HG03135 (cell line): Measurements from ENCODE around the gene GARS1.
"Not testable (repeated sequence)": the region's sequence is repeated elsewhere in the genome, so short reads cannot be mapped to it uniquely, and the experiment has no call there.

Source experiments
- ATAC-seq: cut with Tn5 transposase; IDR thresholded peaks from one replicate; pipeline ENCODE4 v1.9.1; 2021; ENCODE audit warnings: mild to moderate bottlenecking, moderate library complexity; ENCODE audit not compliant: unreplicated experiment

Gene GARS1

DNA sequence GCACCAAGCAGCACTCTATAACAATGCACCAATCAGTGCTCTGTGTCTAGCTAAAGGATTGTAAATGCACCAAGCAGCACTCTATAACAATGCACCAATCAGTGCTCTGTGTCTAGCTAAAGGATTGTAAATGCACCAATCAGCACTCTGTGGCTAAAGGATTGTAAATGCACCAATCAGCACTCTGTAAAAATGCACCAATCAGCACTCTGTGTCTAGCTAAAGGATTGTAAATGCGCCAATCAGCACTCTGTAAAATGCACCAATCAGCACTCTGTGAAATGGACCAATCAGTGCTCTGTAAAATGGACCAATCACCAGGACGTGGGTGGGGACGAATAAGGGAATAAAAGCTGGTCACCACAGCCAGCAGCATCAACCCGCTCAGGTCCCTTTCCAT is 24.4 kb upstream of the GARS1 start:
- not testable (repeated sequence) for ATAC-seq

DNA sequence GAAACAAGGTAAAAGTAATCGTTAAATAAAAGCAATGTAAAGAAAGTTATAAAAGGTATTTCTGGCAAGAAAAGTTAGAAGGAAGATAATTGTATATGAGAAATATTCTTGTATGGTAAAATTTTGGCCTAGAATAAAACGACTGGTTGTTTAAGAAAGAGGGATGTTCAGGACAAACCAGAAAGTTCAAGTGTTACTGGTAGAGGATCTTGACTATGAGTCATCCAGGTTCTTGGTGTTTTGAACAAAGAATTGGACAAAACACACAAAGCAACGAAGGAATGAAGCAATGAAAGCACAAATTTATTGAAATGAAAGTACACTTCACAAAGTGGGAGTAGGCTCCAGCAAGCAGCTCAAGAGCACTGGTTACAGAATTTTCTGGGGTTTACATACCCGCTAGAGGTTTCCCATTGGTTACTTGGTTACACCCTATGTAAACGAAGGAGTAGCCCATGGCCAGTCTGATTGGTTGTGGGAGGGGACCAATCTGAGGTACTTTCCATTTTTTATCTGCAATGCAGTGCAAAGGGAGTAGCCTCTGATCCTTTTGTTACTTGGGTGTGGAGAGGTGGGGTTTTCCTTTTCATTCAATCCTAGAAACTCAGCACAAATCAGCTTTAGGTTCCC is 22.4 kb upstream of the GARS1 start:
- no peak for ATAC-seq

DNA sequence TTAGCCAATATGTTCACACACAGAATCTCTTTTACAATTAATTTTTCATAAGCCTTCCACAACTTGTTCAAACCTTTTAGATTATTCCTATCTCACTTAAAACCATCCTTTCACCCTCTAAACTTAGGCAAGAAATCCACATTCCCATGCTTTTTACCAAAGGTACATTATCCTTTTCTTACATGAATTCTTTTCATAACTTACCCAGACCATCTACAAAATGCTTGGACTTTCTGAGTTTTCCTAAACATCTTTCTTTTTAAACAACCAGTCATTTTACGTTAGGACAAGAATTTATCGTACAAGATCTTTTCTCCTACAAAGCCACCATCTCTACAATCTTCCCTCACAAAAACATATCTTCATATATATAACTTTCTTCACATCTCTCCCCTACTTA is 18.8 kb upstream of the GARS1 start:
- no peak for ATAC-seq

DNA sequence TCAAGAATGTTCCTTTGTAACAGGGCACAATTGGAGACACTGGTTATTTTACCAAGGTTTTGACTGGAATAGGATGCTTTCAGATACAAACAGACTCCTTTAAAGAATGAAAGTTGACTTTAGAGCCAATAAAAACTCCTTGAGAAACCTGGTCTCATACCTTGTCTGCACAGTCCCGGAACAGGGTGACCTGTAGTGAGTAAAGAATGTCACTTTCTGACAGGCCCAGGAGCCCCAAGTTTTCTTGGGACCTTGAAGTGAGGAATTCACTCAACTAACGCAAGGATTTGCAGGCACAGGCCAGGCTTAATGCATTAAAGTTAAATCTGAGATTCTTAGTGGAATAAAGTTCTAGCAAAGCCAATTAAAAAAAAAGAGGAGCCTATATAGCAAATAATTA is 11.5 kb upstream of the GARS1 start:
- no peak for ATAC-seq

DNA sequence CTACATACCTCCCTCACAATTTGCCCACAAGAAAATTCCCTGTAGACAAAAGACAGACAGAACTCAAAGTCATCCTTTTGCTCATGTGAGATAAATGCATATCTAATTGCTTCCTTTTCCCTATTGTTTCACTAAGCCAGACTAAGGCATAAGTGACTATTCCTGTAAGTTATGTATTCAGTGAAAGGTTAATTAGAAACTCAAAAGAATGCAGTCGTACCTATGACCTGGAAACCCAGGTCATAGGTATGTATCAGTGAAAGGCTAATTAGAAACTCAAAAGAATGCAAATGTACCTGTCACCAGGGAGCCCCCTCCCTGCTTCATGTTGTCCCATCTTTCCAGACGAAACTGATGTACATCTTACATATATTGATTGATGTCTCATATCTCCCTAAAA is 10.3 kb upstream of the GARS1 start:
- no peak for ATAC-seq

DNA sequence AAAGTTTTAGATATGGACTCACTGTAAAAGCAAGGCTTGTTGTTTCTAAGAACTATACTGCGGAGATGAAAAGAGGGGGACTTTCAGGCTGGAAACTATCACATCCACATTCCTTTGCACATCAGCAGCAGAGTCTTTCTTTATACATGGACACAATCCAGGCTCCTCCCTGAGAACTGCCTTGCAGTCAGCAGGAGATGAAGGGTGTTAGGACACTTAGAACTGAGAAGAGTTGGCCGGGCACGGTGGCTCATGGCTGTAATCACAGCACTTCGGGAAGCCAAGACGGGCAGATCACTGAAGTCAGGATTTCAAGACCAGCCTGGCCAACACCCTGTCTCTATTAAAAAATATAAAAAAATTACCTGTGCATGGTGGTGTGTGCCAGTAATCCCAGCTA is 9.7 kb upstream of the GARS1 start:
- ATAC-seq = no peak

DNA sequence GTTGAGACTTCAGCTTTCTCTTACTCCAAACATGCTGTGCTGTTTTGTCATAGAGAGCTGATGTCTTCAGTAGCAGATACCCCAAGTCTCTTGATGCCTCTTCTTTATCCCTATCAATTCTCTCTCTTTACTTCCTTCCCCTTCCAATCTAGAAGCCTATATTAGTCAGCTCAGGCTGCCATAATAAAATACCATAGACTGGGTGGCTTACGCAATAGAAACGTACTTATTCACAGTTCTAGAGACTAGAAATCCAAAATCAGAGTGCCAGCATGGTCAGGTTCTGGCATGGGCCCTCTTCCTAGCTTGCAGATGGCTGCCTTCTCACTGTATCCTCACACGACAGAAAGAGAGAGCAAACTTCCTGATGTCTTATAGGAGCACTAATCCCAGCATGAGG is 9.0 kb upstream of the GARS1 start:
- no peak for ATAC-seq

DNA sequence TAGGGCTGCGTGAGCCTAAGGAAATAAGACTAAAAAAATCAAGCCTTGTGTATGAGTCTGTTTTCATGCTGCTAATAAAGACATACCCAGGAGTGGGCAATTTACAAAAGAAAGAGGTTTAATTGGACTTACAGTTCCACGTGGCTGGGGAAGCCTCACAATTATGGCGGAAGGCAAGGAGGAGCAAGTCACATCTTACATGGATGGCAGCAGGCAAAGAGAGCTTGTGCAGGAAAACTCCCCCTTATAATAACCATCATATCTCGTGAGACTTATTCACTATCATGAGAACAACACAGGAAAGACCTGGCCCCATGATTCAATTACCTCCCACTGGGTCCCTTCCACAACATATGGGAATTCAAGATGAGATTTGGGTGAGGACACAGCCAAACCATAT is 7.1 kb upstream of the GARS1 start:
- not testable (repeated sequence) for ATAC-seq

DNA sequence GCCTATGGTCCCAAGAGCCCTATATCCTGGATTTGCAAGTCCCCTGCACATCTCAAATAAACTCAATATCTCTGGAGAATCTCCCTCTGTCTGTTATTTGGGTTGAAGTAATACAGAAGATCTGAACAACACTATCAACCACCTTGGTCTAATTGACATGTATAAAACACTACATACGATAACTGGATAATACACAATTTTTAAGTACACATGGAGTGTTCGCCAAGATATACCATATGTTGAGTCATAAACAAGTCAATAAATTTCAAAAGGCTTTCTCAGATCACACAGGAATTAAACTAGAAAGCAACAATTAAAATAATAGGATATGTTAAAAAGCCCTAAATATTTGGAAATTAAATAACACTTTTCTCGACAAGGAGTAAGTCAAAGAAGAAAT is 5.6 kb upstream of the GARS1 start:
- no peak for ATAC-seq

DNA sequence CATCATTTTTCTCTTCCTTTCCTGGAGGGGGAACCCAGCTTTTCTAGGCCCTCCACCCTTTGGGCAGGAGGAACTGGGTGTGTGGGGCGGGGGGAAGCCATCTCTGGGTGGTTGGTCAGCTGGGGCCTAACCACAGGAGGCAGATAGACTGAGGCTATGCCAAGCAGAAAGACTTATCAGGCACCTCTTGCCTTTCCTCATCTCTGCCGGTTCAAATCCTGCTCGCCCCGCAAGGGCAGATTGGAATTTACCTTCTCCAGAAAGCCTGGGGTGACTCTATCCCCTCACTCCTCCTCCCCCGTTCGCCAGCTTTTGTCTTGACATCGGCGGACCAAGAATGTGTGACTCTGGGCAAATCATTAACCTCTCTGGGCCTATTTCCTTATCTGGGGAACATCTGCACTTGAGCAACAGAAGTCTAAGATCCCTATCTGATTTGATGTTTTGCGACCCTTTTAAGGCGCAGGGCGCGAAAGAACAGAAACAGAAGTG is 584 bp upstream of the GARS1 start:
- peak; percentile 38 for ATAC-seq

DNA sequence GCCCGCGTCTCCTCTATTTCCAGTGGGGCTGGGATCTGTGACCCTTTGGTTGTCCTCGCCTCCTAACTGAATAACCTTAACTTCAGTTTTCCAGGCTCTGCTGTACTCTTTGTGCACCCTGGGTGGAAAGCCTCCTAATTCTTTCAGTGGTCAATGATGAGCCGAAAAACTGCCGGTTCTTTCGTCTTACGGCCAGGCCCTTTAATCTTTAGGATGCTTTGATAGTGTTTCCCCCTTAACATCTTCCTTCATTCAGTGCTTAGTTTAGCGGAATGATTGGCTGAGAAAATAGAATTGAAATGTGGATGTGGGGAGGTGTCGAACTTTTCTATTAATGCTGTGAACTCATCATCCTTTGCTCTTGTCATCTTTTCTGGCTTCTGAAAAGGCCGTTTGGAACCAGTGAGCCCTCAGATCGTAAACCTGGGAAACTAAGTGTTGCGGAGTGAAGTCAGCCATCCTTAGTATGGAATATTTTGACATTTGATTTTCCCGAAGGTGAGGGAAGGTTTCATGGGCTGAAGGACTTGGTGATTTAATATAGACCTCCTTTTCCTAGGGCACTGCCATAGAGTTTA is 847 bp downstream of the GARS1 start:
- ATAC-seq = no peak

DNA sequence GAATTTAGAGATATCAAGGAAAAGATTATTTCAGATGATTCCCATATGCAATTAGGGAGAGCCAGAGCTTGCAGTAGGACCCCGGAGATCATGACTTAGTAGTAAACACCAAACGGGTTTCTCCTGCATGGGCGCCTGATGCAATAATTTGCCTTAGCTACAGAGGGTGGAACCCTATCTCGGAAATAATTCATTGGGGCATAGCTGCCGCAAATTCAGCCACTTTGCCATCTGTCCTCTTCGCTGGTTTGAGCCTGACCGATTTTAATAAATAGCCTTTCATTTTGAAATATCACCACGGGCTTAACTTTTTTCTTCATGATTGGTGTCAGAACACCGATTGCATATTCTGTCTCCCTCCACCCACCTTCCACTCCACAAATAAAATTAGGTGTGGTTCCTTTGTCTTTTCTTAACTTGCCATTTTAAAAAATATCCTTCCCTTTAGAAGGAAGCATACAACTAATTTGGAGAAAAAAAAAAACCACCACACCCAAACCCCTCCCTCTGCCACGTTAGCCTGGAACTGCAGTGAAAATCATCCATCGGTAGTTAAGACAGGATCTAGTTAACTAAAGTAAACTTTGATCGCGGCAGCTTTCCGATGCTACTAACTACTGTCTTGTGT is 1.4 kb downstream of the GARS1 start:
- no peak for ATAC-seq

DNA sequence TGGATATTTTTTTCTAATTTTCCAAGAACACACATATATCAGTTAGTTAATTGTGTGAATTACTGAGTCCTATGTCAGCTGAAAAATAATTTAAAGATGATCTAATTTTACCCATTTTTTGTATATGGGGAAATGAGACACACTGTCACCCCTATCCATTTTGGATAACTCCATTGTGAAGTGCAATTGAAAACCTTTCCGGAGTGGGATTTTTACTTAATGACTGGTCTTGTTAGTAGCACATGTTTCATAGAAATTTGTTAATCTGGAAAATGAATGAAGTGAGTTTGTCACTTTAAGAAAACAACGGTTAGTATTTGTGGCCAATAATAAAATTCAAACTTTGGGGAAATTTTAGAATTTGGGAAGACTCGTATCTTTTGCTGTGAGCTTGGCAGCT is 2.0 kb downstream of the GARS1 start:
- ATAC-seq = no peak

DNA sequence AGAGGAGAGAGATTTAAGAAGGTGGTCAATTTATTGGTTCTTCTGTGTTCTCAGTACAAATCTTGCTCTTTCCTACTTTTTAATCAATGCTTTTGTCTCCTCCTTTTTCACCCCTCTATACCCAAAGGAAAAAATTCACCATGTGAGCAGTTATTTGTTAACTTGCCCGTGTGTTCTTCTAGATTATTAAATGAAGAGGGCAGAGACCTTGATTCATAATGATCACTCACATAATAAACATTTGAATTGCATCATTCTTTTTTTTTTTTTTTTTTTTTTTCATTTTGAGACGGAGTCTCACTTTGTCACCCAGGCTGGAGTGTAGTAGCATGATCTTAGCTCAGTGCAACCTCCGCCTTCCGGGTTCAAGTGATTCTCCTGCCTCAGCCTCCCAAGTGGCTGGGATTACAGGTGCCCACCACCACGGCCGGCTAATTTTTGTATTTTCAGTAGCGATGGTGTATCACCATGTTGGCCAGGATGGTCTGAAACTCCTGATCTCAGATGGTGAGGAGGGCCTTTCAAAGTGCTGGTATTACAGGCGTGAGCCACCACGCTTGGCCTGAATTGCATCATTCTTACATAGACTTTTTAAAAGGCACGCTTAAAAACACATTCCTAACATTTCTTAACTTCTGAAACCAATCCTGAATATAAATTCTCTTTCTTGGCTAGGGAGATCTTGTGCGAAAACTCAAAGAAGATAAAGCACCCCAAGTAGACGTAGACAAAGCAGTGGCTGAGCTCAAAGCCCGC is 3.6 kb downstream of the GARS1 start:
- ATAC-seq = no peak

DNA sequence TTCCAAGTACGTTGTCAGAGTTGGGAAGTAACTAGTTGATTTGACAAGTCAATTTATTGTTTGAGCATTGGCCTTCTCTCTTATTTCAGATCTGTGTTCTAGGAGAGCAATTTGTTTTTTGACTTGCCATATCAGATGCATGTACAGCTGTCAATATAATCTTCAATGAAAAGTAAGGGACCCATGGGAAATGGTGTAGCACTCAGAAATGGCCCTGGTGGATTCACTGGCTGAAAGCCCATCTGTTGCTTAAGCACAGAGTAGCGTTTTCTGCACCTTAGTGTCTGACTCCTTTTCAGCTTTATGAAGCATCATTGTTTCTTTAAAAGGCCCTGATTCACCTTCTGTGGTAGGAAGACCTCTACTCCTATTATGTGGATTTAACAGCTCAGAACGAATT is 10.2 kb downstream of the GARS1 start:
- no peak for ATAC-seq

DNA sequence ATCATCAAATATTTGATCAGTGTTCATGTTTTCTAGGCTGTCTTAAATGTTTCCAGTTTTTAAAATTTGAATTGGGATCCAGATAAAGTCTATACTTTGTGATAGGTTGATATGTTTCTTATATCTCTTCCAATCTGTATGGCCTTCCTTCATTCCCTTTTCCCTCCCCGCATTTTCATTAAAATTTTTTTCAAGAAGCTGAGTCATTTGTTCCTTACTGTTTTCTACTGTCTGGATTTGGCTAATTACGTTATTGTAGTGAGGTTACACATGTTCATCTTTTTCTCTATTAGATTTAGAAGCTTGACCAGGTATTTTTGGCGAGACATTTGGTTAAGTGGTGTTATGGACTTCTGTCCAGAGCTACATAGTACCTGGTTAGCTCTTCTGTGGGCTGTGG is 11.2 kb downstream of the GARS1 start:
- no peak for ATAC-seq

DNA sequence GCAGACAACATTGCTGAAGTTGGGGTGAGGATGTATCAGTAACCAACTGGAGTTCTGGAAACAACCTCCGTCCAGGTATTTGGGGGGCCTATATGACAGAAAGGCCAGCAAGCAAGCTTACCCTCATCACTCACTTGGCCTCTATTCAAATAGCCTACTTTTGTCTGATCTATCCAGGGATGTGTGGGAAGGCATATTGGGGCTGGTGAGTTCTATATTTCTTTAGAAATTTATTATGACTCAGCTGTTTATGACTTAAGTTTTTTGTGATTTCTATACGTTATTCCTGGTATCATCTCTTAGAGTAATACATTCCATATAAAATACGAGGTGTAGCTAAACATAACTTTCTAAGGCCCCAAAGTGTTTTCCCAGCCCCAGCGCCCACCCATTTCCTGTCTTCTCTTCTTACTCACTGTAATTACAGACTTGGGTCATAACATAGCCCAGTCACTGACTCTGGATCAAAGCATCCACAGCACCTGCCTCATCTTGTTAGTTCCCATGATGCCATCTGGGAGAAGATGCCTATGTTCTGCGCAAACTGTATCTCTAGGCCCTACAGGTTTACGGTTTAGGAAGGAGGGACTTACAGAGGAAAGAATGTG is 18.1 kb downstream of the GARS1 start:
- ATAC-seq = no peak

DNA sequence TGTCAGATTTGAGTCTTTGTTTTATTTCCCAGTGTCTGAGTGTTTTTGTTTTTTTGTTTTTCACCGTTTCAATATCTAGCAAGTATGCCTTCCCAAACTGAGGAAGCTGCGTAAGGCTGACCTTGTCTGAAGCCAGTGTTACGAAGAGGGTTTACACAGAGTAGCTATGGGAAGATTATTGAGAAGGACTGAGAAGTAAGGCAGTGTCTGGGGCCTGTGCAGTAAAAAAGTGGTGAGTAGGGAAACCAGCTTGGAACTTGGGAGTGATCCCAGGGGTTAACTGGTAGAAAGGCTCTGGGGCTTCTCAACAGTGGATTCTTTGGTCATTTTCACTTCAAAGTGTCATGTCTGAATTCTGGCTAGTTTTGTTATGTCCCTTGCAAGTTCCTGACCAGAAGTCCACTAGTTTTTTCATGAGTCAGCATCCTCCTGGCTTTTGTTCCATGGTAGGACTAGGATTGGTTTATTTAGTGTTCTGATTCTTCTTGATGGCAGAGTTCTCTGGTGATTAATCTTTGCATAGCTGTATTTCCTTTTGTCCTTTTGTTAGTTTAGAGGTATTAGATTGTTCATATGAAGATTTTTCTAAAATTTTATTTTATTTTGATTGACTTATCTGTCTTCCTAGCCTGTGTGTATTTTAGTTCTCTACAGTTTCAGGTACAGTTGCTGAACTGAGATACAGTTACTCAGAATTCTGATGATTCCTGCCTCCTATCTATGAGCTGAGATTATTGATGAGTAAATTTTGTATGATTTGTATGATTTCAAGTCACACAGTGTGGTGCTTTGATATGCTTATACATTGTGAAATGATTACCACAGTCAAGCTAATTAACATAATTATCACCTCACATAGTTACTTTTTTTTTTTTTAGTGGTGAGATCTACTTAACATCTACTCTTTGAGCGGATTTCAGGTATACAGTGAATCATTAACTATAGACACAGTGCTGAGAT is 19.0 kb downstream of the GARS1 start:
- ATAC-seq = no peak

DNA sequence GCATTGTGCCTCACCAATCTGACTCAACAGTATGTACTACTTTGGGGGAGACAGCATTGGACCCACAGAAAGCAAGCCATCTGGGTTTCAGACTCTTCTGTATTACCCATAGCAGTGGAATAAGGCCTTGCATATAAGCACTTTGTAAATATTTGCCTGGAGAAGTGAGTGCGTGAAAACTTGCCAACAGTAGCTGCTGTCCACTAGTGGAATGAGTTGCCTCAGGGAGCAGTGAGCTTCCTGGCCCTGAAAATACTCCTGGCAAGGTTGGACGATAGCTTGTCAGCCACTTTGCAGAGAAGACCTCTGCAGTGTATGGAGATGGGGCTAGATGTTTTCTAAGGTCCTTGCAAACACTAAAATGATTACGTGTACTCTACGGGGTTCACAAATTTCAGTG is 21.6 kb downstream of the GARS1 start:
- ATAC-seq = no peak

DNA sequence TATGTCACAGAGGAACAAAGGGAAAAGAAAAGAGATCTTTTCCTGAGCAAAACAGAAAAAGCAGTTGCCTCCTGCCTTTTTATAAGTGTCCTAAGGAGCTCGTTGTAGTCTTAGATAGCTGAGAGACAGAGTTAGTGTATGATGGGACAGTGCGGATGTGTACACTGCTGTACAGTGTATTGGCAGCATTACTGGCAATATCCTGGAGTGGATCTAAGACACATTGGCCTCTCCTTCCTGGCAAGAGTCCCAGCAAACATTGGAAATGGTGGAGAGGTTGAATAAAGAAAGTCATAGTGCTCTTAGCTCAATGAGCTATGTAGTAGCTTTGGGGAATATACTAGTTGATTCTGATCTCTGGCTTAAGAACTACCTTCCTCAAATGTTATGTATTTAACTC is 22.7 kb downstream of the GARS1 start:
- no peak for ATAC-seq
